GM21737 (cell line): ENCODE results near the gene BICRA.
"Not testable (repeated sequence)": the region's sequence is repeated elsewhere in the genome, so short reads cannot be mapped to it uniquely, and the experiment has no call there.

Experiments
- ATAC-seq: cut with Tn5 transposase; IDR thresholded peaks from one replicate; pipeline ENCODE4 v1.9.1; 2021; ENCODE audit warnings: mild to moderate bottlenecking, moderate library complexity; ENCODE audit not compliant: unreplicated experiment

BICRA gene

DNA sequence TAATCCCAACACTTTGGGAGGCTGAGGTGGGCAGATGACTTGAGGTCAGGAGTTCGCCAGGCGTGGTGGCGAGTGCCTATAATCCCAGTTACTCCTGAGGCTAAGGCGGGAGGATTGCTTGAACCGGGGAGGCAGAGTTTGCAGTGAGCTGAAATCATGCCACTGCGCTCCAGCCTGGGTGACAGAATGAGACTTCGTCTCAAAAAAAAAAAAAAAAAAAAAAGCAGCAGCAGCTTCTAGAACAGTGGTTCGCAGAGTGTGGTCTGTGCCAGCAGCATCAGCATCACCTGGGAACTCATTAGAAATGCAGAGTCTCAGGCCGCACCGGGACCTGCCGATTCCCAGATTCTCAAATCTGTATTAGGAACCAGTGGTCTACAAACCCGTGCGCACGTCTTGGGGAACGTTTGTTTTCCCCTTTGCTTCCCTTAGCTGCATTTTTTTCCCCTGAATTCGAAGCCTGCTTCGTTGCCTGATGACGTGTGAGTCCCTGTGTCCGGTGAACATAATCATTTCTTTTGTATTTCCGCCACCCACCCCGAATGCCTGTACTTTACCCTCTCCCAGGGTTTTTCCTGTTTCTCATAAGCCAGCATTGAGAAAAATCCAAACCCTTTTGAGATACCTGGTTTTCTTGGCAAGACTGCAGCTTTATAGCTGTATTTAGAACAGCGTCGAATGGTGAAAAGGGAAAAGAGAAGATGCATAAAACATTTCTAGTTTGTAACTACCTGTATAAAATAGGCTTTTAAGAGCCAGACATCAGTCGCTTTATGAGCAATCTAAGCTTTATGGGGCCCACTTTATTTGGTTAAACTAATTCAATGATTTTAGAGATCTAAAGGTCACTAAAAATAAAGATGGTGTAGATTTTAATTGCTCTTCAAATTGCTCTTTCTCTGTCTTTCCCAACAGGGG, 49.8 kb downstream of the BICRA start:
- ATAC-seq, result no peak

DNA sequence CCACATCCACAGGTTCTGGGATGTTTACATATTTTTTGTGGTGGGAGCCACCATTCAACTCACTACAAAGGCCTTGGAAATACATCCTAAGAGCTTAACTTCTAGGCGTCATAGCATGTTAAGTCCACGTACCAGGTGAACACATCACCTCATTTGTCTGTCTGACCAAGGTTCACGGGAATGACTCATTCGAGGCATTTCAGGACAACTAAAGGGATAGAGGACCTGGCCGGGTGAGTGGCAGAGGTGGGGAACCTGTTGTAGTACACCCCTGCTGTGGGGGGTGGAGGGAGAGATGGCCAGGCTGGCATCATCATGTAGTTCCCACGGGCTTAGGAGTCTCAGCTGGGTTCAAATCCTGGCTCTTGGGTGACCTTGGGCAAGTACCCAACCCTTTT, 51.5 kb downstream of the BICRA start:
- ATAC-seq, result no peak

DNA sequence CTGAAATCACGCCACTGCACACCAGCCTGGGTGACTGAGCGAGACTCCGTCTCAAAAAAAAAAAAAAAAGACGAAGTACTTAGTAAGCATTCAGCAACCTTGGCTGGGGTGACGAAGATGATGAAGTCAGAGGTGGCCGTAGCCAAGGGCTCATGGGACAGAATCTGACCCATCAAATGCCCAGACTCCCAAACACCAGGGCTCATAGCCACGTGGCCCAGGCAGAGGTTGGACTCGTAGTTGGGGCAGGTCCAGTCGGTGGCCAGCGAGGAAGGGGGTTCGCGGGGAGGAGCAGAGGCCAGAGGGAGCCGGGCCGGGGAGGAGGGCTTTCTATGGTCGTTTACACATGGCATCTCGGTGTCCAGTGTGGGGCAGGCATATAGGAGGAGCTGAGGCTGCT, 52.2 kb downstream of the BICRA start:
- no peak for ATAC-seq

DNA sequence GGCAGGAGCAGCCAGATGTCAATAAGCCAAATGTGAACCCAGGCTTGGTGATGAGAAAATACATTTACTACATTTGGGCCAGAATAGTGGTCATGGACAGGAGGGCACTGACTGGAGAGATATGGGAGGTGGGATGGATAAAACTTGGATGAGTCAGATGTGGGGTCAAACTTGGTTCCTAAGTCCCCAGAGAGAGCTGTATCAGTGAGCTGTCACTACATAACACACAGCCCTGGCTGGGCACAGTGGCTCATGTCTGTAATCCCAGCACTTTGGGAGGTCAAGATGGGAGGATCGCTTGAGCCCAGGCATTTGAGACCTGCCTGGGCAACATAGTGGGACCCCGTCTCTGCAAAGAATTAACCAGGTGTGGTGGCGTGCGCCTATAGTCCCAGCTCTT, 52.7 kb downstream of the BICRA start:
- ATAC-seq, result no peak

DNA sequence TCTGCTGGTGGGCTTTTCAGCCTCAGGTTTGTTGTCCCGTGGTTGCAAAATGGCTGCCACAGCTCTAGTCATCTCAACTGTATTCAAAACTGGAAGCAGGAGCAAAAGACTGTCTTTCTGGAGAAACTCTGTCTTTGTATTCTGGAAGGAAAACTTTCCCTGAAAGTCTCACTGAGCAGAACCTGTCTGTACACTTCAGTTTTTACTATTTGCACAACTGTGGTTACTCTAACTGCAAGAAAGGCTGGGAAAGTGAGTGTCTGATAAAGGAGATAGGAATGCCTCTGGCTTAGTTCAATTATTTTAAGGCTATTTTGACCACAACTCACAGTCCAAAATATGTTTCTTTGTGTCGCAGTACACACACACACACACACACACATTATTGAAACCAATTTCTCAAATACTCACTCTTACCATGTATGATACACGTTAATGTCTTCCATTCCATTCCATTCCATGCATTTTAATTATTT, 54.5 kb downstream of the BICRA start:
- no peak for ATAC-seq

DNA sequence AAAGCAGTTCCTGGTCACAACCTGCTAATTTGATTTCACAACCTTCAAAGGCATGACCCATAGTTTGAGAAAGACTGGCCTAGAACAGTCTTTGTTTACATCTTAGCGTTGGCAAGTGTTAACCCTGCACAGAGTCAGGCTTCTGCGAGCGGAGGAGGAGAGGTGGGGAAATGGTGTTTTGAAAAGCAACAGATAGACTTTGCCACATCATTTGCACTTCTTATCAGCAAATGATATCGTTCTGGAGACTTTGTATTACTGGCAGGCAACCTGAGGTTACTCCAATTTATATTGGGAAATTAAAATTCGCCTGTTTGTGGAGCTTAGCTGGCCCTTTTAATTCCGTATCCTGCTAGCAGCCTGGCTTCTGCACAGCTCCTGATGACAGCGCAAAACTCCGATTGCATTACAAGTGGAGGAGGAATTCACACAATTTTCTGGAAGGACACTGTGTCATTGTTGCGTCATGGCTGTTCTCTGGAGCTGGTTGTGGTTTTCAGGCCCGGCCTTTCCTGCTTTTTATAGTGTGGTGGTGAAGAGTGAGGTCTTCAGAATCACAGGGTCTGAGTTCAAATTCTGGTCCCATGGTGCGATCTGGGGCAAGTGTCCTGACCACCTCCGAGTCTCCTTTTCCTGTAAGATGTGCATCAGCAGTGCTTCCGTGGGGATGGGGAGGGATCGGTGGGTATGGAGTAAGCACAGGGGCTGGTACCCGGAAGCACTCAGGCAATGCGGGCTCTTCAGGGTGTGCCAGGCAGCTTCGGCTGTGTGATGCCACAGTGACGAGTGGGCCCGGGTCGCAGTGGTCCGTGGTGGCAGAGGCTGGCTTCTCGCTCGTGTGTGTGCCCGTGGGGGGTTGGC, 55.2 kb downstream of the BICRA start:
- no peak for ATAC-seq

DNA sequence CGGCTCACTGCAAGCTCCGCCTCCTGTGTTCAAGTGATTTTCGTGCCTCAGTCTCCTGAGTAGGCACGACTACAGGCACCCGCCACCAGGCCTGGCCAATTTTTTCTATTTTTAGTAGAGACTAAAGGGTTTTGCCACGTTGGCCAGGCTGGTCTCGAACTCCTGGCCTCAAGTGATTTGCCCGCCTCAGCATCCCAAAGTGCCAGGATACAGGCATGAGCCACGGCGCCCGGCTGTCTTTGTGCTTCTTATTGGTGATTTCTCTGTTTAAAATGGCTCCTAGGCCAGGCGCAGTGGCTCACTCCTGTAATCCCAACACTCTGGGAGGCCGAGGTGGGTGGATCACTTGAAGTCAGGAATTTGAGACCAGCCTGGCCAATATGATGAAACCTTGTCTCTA, 59.6 kb downstream of the BICRA start:
- not testable (repeated sequence) for ATAC-seq

DNA sequence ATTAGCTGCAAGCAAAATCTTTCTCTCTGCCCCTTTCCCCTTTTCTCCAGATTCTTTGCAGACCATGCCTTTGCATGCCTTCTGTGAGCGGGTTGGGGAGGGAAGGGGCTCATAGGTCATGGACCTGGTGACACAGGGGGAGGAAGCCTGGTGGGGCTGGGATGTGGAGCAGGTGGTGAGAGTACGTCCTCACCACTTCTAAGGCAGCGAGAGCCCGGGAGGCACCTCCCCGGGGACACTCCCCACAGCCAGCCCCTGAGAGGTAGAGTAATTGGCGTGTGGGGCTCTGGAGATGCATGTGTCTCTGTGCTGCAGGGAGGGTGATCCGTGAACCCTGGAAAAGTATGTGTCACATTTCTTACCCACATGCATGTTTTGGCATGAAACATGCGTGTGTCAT, 61.8 kb downstream of the BICRA start:
- no peak for ATAC-seq

DNA sequence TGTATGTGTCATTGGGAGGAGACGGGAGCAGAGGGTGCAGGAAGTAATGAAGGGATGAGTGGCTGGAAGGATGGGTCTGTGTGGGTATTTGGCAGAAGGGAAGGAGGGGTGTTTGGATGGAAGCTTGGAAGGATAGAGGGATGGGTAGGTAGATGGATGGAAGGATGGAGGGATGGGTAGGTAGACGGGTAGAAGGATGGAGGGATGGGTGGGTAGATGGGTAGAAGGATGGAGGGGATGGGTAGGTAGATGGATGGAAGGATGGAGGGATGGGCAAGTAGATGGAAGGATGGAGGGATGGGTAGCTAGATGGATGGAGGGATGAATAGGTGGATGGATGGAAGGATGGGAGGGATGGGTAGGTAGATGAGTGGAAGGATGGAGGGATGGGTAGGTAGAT, 62.6 kb downstream of the BICRA start:
- ATAC-seq, result no peak

DNA sequence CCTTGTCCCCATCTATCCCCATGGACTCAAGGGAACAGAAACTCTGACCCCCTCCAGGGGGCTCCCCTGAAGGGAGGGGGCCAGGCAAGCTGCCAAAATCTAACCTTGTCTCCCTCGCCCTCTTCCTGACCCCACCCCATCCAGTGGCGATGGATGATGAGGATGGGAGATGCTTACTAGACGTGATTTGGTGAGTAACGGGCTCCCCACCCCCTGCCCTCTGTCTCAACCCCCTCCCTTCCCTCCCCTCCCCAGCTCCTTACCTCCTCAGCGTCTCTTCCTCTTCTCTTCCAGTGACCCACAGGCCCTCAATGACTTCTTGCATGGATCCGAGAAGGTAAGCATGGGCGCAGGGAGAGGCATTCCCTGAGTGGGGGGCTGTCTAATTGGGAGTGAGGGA, 64.5 kb downstream of the BICRA start:
- ATAC-seq, result no peak

DNA sequence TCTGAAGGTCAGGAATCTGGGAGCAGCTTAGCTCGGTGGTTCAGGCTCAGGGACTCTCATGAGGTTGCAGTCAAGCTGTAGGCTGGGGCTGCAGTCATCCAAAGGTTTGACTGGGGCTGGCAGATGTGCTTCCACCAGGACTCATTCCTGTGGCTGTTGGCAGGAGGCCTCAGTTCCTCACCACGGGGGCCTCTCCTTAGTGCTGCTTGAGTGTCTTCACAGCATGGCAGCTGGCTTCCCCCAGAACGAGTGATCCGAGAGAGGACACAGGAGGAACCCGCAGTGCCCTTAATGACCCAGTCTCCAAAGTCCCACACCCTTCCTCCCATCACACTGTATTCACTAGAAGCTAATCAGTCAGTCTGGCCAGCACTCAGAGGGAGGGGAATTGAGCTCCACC, 65.6 kb downstream of the BICRA start:
- no peak for ATAC-seq

DNA sequence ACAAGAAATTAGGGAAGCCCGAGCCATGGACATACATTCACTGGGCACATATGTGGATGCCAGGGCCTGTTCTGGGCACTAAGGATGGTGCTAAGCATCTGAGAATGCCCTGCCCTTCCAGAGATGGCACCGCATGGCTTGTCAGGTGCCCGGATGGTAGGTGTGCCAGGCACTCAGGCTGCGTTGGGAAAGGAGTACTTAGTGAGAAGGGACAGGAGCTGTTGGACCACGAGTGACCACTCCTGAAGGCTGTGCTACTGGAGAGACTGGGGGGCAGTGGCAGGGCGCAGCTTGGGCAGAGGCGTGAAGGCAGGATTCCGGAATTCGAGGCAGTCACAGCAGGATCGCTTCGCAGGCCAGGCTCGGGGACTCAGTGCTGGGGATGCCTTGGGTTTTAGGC, 66.3 kb downstream of the BICRA start:
- no peak for ATAC-seq

DNA sequence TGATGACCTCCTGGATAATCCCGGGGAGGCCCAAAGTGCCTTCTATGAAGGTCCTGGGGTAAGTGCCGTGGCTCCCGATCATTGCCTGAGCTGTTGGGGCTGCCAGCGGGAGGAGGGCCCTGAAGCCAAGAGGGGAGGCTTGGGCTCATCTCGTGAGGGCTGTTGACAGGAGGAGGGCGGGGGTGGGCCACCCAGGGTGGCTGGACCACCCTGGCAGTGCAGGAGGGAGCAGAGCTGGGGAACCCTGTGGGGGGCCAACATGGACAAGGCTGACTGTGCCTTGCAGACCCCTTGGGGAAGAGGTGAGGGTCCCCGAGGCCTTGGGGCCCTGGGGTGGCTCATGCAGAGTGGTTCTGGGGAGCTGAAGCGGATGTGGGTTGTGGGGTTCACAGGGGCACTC, 66.9 kb downstream of the BICRA start:
- no peak for ATAC-seq

DNA sequence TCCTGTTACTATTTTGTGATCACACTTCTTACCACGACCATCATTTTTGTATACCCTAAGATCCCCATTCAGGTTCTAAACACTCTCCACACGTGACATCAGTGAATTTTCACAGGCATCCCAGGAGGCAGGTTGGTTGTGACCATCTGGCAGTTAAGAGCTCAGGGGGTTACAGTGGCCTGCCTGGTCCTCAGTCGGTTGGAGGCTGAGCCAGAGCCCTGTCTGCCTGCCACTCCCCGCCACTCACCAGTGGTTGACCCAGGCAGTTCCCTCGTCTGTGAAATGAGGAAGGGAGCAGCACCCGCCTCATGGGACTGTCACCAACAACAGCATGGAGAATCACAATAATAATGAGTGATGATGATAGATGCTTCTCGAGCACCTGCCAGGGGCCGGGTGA, 67.9 kb downstream of the BICRA start:
- ATAC-seq, result no peak

DNA sequence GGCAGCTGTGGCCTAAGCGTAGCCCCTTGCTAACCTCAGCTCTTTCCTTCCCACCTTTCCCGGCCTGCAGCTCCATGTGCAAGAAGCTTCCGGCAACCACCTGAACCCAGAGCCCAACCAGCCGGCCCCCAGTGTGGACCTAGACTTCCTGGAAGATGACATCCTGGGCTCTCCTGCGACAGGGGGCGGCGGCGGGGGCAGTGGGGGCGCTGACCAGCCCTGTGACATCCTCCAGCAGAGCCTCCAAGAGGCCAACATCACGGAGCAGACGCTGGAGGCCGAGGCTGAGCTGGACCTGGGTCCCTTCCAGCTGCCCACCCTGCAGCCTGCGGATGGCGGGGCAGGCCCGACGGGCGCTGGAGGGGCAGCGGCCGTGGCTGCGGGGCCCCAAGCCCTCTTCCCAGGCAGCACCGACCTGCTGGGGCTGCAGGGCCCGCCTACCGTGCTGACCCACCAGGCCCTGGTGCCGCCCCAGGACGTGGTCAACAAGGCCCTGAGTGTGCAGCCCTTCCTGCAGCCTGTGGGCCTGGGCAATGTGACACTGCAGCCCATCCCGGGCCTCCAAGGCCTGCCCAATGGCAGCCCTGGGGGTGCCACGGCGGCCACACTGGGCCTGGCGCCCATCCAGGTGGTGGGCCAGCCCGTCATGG, 70.4 kb downstream of the BICRA start:
- ATAC-seq, result no peak

DNA sequence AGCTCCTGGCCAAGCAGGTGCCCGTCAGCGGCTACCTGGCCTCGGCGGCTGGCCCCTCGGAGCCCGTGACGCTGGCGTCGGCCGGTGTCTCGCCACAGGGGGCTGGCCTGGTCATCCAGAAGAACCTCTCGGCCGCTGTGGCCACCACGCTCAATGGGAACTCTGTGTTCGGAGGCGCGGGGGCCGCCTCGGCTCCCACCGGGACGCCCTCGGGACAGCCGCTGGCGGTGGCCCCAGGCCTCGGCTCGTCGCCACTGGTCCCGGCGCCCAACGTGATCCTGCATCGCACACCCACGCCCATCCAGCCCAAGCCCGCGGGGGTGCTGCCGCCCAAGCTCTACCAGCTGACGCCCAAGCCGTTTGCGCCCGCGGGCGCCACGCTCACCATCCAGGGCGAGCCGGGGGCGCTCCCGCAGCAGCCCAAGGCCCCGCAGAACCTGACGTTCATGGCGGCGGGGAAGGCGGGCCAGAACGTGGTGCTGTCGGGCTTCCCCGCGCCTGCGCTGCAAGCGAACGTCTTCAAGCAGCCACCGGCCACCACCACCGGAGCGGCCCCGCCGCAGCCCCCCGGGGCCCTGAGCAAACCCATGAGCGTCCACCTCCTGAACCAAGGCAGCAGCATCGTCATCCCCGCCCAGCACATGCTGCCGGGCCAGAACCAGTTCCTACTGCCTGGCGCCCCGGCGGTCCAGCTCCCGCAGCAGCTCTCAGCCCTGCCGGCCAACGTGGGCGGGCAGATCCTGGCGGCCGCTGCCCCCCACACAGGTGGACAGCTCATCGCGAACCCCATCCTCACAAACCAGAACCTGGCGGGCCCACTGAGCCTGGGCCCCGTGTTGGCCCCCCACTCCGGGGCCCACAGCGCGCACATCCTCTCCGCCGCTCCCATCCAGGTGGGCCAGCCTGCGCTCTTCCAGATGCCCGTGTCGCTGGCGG, 71.3 kb downstream of the BICRA start:
- no peak for ATAC-seq

DNA sequence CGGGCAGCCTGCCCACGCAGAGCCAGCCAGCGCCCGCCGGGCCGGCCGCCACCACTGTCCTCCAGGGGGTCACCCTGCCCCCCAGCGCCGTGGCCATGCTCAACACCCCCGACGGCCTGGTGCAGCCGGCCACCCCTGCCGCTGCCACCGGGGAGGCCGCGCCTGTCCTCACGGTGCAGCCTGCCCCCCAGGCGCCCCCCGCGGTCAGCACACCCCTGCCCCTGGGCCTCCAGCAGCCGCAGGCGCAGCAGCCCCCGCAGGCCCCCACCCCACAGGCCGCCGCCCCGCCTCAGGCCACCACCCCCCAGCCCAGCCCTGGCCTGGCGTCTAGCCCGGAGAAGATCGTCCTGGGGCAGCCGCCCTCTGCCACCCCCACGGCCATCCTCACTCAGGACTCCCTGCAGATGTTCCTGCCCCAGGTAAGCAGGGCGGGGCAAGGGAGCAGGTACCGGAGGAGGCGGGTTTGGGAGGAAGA, 72.0 kb downstream of the BICRA start:
- ATAC-seq, result no peak

DNA sequence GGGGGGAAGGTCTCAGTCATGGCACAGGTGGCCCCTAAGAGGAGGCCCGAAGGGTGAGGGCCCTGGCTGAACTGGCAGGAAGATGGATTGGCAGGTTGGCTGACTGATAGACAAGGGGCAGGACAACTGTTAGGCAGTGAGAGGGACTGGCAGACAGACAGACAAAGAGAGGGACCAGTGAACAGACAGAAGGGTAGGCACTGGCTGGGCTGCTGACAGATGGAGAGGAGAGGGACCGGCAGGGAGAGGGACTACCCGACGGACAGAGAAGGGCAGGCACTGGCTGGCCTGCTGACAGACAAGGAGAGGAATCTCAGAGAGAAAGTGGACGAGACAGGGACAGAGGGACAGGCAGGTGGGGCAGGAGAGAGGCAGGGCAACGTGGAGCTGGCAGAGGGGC, 72.5 kb downstream of the BICRA start:
- ATAC-seq, result no peak

DNA sequence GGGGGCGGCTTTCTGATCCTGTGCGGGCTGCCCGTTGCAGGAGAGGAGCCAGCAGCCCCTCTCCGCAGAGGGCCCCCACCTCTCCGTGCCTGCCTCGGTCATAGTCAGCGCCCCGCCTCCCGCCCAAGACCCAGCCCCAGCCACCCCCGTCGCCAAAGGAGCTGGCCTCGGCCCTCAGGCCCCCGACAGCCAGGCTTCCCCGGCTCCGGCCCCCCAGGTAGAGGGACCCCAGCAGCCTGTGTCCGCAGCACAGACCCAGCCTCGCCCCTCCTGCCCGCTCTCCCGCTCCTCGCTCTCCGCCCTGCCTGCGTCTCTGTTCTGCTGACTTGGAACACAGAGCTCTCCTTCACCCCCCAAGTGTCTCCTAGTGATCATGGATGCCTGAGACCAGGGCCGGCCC, 73.0 kb downstream of the BICRA start:
- no peak for ATAC-seq

DNA sequence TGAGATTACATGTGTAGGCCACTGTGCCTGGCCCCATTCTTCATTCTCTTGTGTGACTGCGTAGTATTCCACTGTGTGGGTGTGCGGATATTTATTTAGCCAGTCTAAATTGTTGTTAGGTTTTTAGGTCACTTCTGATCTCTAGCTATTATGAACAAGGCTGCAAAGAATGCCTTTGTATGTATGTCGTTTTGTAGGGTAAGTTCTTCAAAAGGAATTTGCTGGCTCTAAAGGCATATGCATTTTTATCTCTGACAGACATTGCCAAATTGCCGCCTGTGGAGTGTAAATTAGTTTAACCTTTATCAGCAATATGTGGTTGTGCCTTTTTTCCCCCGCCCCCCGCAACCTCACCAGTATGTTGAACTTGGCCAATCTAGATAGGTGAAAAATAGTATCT, 74.0 kb downstream of the BICRA start:
- no peak for ATAC-seq
